Uterus (tissue), 2 donors: ENCODE data around the gene KIAA0232.

Source experiments
- POLR2A ChIP-seq, 2 donors: fragments of 450-650 bp; IDR thresholded peaks; one replicate each; pipeline ENCODE4 v1.6.1; 2016; ENCODE audit warnings: antibody characterized with exemption in 2 of 2, mild to moderate bottlenecking in 1 of 2, moderate library complexity in 1 of 2
- TF ChIP-seq, protein P1 (sequence below), 4 experiments: fragments of 200-600 bp in 2 of 4; fragments of 450-650 bp in 2 of 4; sonication (generic) in 2 of 4; IDR thresholded peaks; one replicate each; pipeline ENCODE4 v1.5.1; 2016 to 2019; ENCODE audit warnings: antibody characterized with exemption in 4 of 4, mild to moderate bottlenecking in 2 of 4, moderate library complexity in 1 of 4

DNA sequence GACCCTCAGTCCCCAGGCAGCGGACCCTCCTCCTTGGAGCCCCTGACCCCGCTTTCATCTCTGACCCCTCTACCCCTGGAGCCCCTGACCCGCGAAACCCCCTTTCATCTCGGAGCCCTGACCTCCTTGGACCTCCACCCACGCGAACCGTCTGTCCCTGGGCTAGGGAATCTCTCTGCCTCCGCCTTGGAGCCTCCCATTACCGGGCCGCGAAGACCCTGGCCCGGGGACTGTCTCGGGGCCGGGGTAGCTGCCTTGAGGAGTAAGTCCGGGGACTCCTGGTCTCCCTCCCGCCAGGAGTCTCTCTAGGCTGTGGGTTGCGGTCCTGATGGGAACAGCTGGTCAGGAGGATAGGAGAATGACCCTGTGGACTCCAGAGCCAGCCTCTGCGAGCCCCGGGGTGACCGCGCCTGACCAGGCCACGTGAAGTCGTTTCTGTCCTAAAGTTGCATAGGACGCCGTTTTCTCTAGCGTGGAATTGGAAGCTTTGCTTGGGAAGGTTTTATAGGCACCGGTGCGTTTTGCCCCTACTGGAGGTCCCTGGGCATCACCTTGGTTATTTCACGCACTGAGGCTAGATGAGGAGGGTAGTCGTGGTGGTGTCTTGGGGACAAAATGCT, 127.9 kb downstream of the KIAA0232 start:
- TF ChIP-seq, protein P1, sequence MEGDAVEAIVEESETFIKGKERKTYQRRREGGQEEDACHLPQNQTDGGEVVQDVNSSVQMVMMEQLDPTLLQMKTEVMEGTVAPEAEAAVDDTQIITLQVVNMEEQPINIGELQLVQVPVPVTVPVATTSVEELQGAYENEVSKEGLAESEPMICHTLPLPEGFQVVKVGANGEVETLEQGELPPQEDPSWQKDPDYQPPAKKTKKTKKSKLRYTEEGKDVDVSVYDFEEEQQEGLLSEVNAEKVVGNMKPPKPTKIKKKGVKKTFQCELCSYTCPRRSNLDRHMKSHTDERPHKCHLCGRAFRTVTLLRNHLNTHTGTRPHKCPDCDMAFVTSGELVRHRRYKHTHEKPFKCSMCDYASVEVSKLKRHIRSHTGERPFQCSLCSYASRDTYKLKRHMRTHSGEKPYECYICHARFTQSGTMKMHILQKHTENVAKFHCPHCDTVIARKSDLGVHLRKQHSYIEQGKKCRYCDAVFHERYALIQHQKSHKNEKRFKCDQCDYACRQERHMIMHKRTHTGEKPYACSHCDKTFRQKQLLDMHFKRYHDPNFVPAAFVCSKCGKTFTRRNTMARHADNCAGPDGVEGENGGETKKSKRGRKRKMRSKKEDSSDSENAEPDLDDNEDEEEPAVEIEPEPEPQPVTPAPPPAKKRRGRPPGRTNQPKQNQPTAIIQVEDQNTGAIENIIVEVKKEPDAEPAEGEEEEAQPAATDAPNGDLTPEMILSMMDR (IDR thresholded peaks at IDR 0.05) = no peak
- TF ChIP-seq POLR2A (IDR thresholded peaks at IDR 0.05) = no peak
